GM21528 (cell line): ENCODE data around the gene HIF3A.
"Not testable (repeated sequence)": the region's sequence is repeated elsewhere in the genome, so short reads cannot be mapped to it uniquely, and the experiment has no call there.

Experiments used
- ATAC-seq: cut with Tn5 transposase; IDR thresholded peaks from one replicate; pipeline ENCODE4 v1.9.1; 2021; ENCODE audit warnings: mild to moderate bottlenecking, moderate library complexity; ENCODE audit not compliant: unreplicated experiment, low FRiP score

Gene HIF3A

GRCh38 chr19:46321653-46322052 is 24.8 kb downstream of the HIF3A start:
- ATAC-seq = no peak

DNA sequence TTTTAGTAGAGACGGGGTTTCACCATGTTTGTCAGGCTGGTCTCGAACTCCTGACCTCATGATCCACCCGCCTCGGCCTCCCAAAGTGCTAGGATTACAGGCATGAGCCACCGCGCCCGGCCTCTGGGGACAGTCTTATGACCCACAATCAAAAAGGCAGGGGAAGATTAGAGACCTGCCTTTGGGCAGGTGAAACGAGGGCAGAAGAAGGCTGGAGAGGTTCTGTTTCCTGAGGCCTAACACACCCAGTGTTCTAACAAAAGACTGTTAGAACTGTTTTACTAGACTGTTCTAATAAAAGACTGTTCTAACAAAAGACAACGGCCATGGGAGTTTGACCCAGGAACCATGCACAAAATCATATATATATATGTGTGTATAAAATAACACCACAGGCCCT is 26.4 kb downstream of the HIF3A start:
- ATAC-seq = not testable (repeated sequence)

GRCh38 chr19:46324277-46324676 is 27.4 kb downstream of the HIF3A start:
- no peak for ATAC-seq

GRCh38 chr19:46326608-46327007 is 29.8 kb downstream of the HIF3A start:
- ATAC-seq = no peak

- no peak for ATAC-seq
These were observed 31.2 kb downstream of the HIF3A start for GRCh38 chr19:46328079-46328478.

DNA sequence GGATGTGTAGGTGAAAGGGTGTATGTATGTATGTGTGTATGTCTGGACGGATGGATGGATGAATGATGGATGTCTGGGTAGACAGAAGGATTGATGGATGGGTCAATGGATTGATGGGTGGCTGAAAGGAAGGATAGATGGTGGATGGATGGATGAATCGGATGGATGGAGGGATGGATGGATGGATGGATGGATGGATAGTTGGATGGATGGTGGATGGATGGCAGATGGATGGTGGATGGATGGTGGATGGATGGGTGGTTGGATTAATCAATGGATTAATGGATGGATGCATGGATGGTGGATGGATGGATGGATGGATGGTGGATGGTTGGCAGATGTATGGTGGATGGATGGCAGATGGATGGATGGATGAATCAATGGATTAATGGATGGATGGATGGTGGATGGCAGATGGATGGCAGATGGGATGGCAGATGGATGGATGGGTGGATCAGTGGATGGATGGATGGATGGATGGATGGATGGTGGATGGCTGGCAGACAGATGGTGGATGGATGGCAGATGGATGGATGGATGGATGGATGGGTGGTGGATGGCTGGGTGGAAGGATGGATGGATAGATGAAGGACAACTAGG is 33.6 kb downstream of the HIF3A start:
- ATAC-seq = no peak

- no peak for ATAC-seq
These were observed 40.6 kb downstream of the HIF3A start for GRCh38 chr19:46337487-46337886.

DNA sequence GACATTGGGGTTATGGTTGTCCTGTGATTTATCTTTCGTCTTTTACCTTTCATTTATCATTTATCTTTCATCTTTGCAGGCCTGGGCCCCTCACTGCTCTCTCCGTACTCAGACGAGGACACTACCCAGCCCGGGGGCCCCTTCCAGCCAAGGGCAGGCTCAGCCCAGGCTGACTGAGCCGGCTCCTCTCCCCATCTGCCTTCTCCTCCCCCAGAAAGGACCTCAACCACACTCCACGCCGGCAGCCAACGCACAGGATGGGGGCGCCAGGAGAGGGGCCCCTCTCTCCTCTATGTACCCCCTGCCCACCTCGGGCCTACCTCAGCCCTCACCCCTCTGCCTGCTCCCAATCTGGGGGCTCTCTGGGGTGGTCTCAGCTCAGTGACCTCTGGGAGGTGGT is 42.6 kb downstream of the HIF3A start:
- ATAC-seq = no peak

DNA sequence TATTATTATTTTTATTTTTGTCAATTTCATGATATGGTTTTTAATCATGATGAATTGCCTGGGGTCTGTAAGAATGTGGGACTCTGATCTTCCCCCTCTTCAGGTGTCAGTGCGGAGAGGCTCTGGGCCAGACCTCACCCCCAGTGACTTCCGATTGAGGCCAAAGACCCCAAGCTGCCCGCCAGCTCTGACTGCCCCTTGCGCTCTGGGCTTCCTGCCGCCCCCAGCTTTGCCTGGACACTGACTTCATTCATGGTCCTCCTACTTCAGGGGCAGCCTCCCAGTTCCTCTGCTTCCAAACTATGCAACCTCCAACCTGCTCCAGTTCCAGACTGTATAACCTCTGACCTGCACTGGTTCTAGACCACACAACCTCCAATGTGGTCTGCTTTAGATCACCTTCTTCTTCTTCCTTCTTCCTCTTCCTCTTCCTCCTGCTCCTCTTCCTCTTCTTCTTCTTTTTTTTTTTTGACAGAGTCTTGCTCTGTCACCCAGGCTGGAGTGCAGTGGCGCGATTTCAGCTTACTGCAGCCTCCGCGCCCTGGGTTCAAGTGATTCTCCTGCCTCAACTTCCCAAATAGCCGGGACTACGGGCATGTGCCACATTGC is 43.3 kb downstream of the HIF3A start:
- no peak for ATAC-seq

GRCh38 chr19:46341937-46342336 is 45.1 kb downstream of the HIF3A start:
- ATAC-seq = no peak

- no peak for ATAC-seq
These were observed 47.5 kb downstream of the HIF3A start for GRCh38 chr19:46344363-46344762.

GRCh38 chr19:46345157-46345556 is 48.3 kb downstream of the HIF3A start:
- ATAC-seq = no peak

DNA sequence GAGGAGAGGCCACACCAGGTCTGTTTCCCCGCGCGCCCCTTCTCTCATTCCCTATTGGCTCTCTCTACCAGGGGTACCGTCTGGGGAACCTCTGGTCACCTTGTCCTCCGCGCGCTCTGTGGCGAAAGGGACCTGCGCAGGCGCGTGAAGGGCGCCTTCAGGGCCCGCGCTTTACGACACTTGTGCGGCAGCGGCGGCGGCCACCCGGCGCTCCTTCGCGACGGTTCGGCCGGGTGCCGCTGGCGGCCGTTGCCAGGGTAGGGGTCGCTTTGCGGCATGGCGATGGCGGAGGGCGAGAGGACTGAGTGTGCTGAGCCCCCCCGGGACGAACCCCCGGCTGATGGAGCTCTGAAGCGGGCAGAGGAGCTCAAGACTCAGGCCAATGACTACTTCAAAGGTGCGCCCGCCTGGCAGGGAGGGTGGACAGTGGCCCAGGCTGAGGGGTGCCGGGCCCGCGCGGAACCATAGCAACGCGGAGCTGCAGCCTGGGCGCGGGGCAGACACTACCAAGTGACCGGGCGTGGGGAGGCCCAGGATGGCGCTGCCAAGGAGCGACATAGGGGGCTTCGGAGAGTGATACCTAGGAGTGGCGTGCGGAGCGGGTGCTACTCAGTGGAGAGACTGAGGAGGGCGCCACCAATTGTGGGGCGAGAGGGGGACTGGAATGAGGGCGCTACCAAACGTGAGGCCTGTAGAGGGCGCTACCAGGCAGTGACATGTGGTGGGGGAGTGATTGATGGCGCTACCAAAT is 50.2 kb downstream of the HIF3A start, which contains the start of gene PPP5C:
Gene PPP5C (plus strand): TSS at position 267 of the 751 bp plus-strand sequence. CDS start 10 bp downstream, at position 277.
- peak; percentile 49 for ATAC-seq

- no peak for ATAC-seq
These were observed 50.7 kb downstream of the HIF3A start for GRCh38 chr19:46347572-46347883.

GRCh38 chr19:46347985-46348384 is 51.1 kb downstream of the HIF3A start:
- no peak for ATAC-seq

DNA sequence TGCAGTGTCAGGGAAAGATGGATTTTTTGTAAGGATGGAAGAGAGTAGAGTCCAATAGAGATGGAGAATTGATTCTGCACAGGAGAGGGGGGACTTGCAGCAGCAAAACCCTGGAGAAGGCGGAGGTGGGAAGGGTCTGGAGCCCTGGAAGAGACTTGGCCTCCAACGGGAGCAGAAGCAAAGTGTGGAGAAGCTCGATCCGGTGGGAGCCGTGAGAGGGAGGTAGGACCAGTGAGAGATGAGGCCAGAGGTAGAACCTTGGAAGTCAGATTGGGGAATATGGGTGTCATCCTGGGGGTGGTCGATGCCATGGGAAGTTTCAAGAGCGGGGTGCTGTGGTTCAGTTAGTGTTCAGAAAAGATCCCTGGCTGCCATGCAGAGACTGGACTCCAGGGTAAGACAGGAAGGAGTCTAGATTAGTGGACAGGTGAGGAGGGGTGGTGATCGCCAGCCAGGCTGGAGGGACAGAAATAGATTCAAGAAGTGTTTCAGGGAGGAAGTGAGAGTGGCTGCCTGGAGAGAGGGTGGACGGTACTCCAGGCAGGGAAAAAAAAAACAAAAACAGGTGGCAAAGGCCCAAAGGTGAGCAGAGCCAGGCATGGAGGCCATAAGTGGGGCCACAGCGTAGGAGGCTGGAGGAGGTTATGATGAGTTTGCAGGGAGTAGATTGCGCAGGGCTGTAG is 52.6 kb downstream of the HIF3A start:
- ATAC-seq = no peak

DNA sequence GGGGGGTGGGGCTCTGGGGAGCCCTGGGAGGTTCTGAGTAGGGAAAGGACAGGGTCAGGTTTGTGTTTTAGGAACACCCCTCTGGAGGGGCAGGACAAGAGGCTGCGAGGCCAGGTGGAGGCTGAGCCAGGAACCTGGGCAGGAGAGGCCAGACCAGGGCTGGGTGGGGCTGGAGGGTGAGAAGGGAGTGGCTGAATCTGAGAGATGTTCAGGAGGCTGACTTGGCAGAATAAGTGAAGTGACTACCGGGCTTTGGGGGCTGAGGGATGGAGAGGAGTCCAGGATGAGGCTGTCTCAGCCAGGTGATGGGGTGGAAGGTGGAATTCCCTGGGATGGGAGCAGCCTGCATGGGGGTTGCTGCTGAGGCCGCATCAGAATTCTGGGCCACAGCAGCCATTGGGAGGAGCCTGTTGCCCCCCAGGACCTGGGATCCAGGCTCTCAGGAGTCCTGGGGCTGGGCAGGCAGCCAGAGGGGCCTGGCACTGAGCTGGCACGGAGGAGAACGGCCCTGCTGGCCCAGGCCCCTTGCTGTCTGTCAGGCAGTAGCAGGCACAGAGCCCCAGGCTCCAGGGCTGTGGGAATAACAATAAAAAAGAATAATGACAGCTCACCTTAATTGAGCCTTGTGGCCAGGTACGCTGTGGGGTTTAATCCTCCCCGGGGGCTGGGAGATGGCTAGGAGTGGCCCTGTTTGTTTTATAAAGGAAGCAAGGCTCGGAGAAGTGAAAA is 53.4 kb downstream of the HIF3A start:
- no peak for ATAC-seq

GRCh38 chr19:46350758-46351159 is 53.9 kb downstream of the HIF3A start:
- no peak for ATAC-seq

DNA sequence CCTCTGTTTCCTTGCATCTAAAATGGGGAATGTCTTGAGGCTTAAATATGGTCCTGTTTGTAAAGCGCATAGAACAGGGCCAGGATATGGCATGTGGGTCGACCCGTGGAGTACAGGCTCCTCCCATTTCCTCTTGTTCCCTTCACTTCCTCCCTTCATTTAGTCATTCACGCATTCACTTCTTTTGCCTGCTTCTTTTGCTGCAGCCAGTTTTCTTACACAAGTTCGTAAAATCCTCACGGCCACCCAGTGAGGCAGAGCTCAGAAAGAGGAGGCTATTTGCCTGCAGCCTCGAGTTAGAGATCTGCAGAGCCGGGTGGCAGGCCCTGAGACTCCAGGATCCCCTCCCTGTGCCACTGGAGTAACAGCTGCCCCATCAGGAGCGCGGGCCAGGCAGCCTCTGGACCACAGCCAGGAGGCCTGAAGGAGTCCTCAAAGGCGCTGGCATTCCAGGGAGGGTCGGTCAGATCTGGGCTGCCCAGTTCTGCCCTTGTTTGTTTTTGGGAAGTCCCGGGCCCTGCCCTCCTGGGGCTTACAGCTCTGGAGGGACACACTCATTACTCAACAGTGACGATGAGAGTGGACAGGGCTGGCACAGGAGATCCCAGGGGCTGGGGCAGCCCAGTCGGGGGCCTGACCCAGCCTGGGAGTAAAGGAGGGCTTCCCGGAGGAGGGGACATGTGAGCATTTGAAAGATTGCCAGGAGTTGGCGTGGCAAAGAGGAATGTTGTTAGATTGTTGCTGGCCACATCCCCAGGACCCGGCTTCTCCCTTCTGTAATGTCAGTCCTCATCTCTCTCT is 54.6 kb downstream of the HIF3A start:
- ATAC-seq = no peak
